HG03108 (cell line): ENCODE results near the gene PGAP2.
"Not testable (repeated sequence)": the region's sequence is repeated elsewhere in the genome, so short reads cannot be mapped to it uniquely, and the experiment has no call there.

ENCODE experiments used
- ATAC-seq: cut with Tn5 transposase; IDR thresholded peaks from one replicate; pipeline ENCODE4 v1.9.1; 2021; ENCODE audit warnings: moderate library complexity; ENCODE audit not compliant: unreplicated experiment

PGAP2 gene

GRCh38 chr11:3807909-3808860 is at the start of gene PGAP2:
PGAP2 (plus strand) TSS chr11:3808560; CDS start chr11:3811260, 2,700 bp downstream.
- ATAC-seq, result peak; percentile 62

- ATAC-seq, result no peak
These were observed 44.1 kb upstream of the PGAP2 start for GRCh38 chr11:3764266-3764665.

DNA sequence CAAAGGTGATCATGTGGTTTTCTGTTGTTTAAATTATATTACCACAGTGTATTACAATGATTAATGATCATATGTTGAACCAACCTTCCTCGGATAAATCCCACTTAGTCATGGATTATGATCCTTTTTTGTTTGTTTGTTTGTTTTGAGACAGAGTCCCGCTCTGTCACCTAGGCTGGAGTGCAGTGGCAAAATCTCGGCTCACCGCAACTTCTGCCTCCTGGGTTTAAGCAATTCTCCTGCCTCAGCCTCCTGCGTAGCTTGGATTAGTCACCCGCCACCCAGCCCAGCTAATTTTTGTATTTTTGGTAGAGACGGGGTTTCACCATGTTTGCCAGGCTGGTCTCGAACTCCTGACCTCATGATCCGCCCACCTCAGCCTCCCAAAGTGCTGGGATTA is 41.5 kb upstream of the PGAP2 start:
- ATAC-seq, result not testable (repeated sequence)

DNA sequence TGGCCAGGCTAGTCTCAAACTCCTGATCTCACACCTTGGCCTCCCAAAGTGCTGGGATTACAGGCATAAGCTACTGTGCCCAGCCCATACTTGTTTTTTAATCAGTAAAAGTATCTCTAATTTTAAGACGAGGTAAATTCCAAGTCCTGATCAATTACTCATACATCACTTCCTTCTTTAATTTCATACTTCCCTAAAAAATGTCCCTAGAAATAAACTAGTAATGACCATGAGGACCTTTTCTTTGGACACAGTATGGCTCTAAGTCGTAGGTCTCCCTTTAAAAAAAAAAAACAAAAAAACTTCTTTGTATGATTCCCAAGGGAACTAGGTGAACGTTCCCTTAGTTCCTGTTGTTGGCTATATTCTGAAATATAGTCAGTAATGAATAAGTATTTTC is 40.8 kb upstream of the PGAP2 start:
- no peak for ATAC-seq

DNA sequence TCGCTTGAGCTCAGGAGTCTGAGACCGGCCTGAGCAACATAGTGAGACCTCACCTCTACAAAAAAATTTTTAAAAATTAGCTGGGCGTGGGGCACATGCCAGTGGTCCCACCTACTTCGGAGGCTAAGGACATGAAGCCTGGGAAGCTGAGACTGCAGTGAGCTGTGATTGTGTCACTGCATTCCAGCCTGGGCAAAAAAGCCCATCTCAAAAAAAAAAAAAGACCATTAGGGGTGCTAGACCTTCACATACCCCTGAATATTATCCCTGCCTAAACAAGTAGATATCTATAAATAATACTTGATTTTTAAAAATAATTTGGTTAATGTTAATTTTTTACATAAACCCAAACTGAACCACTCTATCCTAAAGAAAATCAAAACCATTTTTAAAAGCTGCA is 35.2 kb upstream of the PGAP2 start:
- no peak for ATAC-seq

DNA sequence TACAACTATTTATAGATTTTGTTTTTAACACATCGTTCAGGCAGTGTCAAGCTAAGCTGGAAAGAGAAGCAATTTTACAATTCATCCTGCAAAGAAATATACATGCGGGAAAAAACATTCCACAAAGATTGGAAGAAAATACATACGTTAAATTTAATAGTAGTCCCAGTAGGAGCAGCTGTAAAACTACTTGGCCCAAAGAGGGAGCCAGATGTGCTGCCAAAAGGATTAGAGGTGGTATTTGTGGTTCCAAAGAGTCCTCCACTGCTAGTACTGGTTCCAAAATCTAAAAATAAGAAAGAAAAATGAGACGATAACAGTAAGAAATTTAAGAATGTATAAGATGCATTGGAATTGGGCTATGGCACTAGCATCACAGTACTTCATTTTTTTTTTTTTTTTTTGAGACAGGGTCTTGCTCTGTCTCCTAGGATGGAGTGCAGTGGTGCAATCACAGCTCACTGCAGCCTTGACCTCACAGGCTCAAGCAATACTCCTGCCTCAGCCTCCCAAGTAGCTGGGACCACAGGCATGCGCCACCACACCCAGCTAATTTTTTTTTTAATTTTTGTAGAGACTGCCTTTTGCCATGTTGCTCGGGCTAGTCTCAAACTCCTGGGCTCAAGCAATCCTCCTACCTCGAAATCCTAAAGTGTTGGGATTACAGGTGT is 32.5 kb upstream of the PGAP2 start:
- no peak for ATAC-seq

- no peak for ATAC-seq
These were observed 26.9 kb upstream of the PGAP2 start for GRCh38 chr11:3781423-3781822.

- ATAC-seq, result no peak
These were observed 25.4 kb upstream of the PGAP2 start for GRCh38 chr11:3782963-3783362.

GRCh38 chr11:3783611-3784010 is 24.7 kb upstream of the PGAP2 start:
- ATAC-seq, result no peak

DNA sequence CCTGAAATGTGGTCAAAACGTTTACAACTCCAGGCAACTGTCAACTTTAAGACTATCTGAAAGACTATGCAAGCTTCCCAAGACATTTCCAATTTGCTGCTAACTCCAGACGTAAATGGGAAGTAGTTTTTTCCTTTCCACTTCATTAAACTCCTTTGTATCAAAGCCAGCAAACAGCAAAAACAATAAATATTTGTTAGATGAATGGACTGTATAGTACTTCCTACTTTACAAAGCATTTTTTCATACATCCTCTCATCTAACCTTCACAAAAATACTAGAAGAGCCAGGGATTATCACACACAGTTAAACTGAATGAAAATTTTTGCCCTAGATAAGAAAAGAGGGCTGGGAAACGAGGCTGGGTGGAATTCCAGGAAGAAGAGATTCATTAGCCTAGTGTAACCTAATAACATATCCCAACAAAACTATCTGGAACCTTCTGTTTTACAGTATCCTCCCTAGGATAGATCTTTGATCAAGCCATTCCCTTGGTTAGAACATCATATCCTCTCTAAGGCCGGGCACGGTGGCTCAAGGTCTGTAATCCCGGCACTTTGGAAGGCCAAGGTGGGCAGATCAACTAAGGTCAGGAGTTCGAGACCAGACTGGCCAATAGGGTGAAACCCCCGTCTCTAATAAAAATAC is 21.5 kb upstream of the PGAP2 start:
- ATAC-seq, result no peak

GRCh38 chr11:3794387-3794786 is 14.0 kb upstream of the PGAP2 start:
- ATAC-seq, result not testable (repeated sequence)

DNA sequence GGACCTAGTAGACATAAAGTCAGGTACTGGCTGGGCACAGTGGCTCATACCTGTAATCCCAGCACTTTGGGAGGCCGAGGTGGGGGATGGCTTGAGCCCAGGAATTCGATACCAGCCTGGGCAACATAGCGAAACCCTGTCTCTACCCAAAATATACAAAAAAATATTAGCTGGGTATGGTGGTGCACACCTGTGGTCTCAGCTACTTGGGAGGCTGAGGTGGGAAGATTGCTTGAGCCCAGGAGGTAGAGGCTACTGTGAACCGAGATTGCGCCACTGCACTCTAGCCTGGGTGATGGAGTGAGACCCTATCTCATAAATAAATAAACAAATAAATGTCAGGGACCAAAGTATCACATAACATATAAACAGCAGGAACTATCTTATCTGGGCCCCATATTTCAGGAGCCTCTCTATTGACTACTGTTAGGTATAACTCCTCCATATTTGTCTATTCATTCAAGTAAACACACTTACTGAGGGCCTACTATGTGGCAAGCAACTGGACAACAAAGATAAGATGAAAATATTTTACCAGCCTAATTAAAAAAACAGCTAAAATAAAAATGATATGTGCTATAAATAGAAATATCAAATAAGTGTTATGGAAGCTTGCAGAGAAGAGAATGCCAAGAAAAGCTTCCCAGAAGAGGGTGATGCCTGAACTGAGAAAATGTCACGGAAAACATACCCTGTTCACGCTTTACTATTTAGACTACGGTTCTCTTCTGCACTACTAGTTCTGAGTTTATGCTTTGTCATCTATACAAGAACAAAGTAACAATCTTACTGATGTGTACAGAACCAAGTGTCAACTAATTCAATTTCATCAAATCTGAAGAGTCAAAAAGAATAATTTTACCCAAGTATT is 13.0 kb upstream of the PGAP2 start:
- ATAC-seq, result no peak

DNA sequence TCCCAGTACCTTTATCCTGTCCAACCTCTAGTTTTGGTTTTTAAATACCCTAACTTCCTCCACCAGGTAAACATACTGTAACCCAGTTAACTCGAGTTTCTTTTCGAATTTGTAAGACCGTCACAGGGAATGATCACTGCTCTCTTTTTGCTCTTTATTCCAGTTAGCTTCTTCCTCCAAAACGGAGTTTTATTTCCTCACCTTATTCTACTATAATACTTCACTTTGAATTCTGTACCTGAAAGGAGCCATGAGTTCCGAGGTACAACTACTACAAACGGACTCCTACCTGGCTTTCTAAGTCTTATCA is 12.4 kb upstream of the PGAP2 start:
- ATAC-seq, result no peak

- no peak for ATAC-seq
These were observed 12.0 kb upstream of the PGAP2 start for GRCh38 chr11:3796346-3796745.

GRCh38 chr11:3796801-3797328 is 11.5 kb upstream of the PGAP2 start:
- ATAC-seq, result peak; percentile 16

- peak; percentile 92 for ATAC-seq
These were observed 10.8 kb upstream of the PGAP2 start, which contains the start of gene NUP98 for GRCh38 chr11:3797329-3798090. NUP98 (minus strand) TSS chr11:3797554; CDS start chr11:3782117, 15,437 bp downstream.

- no peak for ATAC-seq
These were observed 9.2 kb upstream of the PGAP2 start for GRCh38 chr11:3799143-3799542.

GRCh38 chr11:3799873-3800272 is 8.5 kb upstream of the PGAP2 start:
- no peak for ATAC-seq

- no peak for ATAC-seq
These were observed 6.2 kb upstream of the PGAP2 start for GRCh38 chr11:3802011-3802790.
